Ovary (tissue), 9 donors: ENCODE results near the gene SIK3. TPM values are rescaled to one million over a fixed set of nuclear protein-coding genes. Genes with fewer than 3 reads are reported as not detected.

ENCODE experiments used
- DNase-seq, 5 donors: peaks; one replicate each; pipeline ENCODE4 v3.0.0-alpha.2; 2019 to 2020
- H3K27ac ChIP-seq, 2 donors: fragments of 200-600 bp; one replicate each; pipeline versions ENCODE4 v1.5.1 to v1.8.0; 2019 to 2022
- H3K27me3 ChIP-seq: fragments of 200-600 bp; one replicate; pipeline ENCODE4 v1.8.0; 2022
- H3K36me3 ChIP-seq: fragments of 200-600 bp; sonication (generic); one replicate; pipeline ENCODE4 v1.5.1; 2019
- H3K4me1 ChIP-seq: one replicate; pipeline ENCODE4 v1.8.1; 2013; ENCODE audit warnings: mild to moderate bottlenecking, moderate library complexity; ENCODE audit not compliant: insufficient read depth
- H3K4me3 ChIP-seq: fragments of 200-600 bp; sonication (generic); one replicate; pipeline ENCODE4 v1.5.1; 2017
- H3K9me3 ChIP-seq, 2 donors: fragments of 200-600 bp in 1 of 2; sonication (generic) in 1 of 2; one replicate each; pipeline versions ENCODE4 v1.5.1 to v1.8.1; 2013 to 2019; ENCODE audit warnings: mild to moderate bottlenecking in 1 of 2, moderate library complexity in 1 of 2
- EP300 ChIP-seq: sonication (generic); formaldehyde crosslinking; IDR thresholded peaks from one replicate; pipeline ENCODE4 v1.6.1; 2017; ENCODE audit warnings: antibody characterized with exemption
- POLR2A ChIP-seq: fragments of 450-650 bp; IDR thresholded peaks from one replicate; pipeline ENCODE4 v1.6.1; 2017; ENCODE audit warnings: antibody characterized with exemption, mild to moderate bottlenecking, moderate library complexity
- WGBS, 3 donors: extraction: QIAGEN DNeasy Blood & Tissue Kit in 1 of 3; methylation state at CpG; one replicate each; pipeline versions ENCODE4 v1.1.5 to v1.1.7; 2013 to 2017; 5-methylcytosine and 5-hydroxymethylcytosine counted together
- intact Hi-C, 4 donors: fragments of 100-400 bp; cut with DNase I; formaldehyde crosslinking; loops; one replicate each; pipeline versions ENCODE4 v1.11.0 to v1.15.1; 2022 to 2023
- polyA plus RNA-seq, 2 donors: library from polyadenylated mRNA; stranded (reverse); fragments of 200-250 nt in 1 of 2; fragments of 350-450 nt in 1 of 2; fragmentation: Illumina TruSeq in 1 of 2; extraction: RNeasy Lipid Tissue Mini Kit (QIAGEN cat#74804) in 1 of 2; gene quantifications; one replicate each; pipeline ENCODE4 v1.2.3, GENCODE V29; 2013 to 2014
- total RNA-seq, 7 donors: library from RNA; depleted of rRNA in 2 of 7; stranded (reverse); fragments of >200 nt in 2 of 7; fragmentation: NEBNext Ultra II Directional in 3 of 7; extraction: Animal tissue kit (Norgen Biotek cat#: 25700) in 3 of 7; gene quantifications; one replicate each; pipeline versions ENCODE4 v1.1.0 to v1.2.4, GENCODE V29; 2016 to 2023
- TF ChIP-seq, protein P1 (sequence below), 3 donors: fragments of 450-650 bp in 2 of 3; fragments of 200-600 bp in 1 of 3; IDR thresholded peaks; one replicate each; pipeline versions ENCODE4 v1.5.1 to v1.8.0; 2016 to 2022; ENCODE audit warnings: antibody characterized with exemption in 3 of 3, mild to moderate bottlenecking in 1 of 3
- donor health status: DM: no; HTN: no; CAD: no; lungs with moderate emphysema.
- donor health status: DM: no; HTN: no; CAD: no.
- donor health status: Bipolar disorder and iron deficiency.
- donor health status: DM: yes; HTN: yes; CAD: no.
- donor health status: DM: no; HTN: no; CAD: no.
- donor health status: DM: yes; HTN: yes; CAD: no.

The SIK3 gene
- total and polyA plus RNA-seq, 9 donors, result 18.3 to 134 (median 56.2) TPM

DNA sequence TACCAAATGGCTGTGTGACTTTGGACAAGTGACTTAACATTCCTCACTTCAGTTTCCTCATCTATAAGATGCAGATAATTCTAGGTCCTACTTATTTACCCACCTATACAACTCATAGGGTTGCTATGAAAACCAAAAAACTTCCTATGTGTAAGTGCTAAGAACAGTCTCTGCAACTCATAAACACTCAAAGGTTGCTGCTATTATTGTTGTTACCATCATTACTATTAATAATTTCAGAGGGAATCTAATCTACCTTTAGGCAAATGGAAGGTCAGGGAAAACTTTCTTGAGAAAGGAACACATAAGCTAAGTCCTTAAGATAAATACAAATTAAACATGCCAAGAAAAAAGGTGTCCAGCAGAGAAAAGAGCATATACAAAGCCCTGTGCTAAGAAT lies 40.5 kb downstream of the SIK3 start:
- Histone ChIP-seq H3K27me3 (no peaks in the 10 kb centered on the region), H3K27ac (no peak overlapping the region), H3K4me1 (peaks cover 4% of the 10 kb centered on the region), H3K9me3 (no peaks in the 10 kb centered on the region), H3K4me3 (no peak overlapping the region), H3K36me3 (no peaks in the 10 kb centered on the region)
- intact Hi-C loops, result no loop called here
- TF ChIP-seq, protein P1, sequence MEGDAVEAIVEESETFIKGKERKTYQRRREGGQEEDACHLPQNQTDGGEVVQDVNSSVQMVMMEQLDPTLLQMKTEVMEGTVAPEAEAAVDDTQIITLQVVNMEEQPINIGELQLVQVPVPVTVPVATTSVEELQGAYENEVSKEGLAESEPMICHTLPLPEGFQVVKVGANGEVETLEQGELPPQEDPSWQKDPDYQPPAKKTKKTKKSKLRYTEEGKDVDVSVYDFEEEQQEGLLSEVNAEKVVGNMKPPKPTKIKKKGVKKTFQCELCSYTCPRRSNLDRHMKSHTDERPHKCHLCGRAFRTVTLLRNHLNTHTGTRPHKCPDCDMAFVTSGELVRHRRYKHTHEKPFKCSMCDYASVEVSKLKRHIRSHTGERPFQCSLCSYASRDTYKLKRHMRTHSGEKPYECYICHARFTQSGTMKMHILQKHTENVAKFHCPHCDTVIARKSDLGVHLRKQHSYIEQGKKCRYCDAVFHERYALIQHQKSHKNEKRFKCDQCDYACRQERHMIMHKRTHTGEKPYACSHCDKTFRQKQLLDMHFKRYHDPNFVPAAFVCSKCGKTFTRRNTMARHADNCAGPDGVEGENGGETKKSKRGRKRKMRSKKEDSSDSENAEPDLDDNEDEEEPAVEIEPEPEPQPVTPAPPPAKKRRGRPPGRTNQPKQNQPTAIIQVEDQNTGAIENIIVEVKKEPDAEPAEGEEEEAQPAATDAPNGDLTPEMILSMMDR (IDR thresholded peaks at IDR 0.05), result no peak
- TF ChIP-seq EP300, result no peak
- no peak for TF ChIP-seq POLR2A
- DNase-seq, result no peak

DNA sequence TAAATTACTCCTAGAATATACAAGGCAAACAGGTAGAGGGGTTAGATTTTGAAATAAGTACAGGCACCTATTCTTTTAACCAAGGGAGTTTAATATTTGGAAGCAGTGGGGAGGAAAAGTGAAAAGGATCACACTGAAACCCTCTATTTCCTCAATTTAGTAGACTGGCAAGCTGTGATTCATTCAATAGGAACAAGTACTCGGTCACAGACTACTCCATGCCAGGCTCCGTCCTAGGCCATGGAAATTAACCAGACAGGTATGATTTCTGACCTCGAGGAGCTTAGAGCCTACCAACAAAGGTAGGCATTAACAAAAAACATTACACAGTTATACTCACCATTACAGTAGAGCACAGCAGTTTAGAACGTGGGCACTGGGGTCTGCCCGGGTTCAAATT lies 40.9 kb downstream of the SIK3 start:
- WGBS, 3 donors, result 95 to 98% (median 96%) methylated on average over 5 of the region's 5 CpGs
- Histone ChIP-seq H3K4me1 (peaks cover 4% of the 10 kb centered on the region), H3K9me3 (no peaks in the 10 kb centered on the region), H3K27me3 (no peaks in the 10 kb centered on the region), H3K27ac (no peak overlapping the region), H3K4me3 (no peak overlapping the region), H3K36me3 (no peaks in the 10 kb centered on the region)
- DNase-seq, result no peak
- intact Hi-C loops, result no loop called here
- TF ChIP-seq EP300 (no peak), POLR2A (no peak)
- TF ChIP-seq, protein P1 (IDR thresholded peaks at IDR 0.05), result no peak

DNA sequence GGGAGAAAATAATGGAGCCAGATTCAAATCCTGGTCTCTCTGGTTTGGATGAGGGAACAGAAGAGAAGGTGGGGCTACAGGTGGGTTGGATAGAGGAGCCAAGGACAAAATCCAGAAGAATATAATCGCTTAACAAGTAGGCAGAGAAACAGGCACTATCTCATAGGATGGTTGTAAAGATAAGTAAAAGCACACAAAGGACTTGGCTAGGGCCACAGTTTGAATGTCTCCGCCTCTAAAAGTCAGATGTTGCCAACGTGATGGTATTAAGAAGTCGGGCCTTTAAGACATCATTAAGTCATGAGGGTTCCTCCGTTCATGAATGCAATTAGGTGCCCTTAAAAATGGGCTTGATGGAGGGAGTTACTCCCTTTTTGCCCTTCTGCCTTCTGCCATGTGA lies 42.8 kb downstream of the SIK3 start:
- DNase-seq, result no peak
- Histone ChIP-seq H3K36me3 (no peaks in the 10 kb centered on the region), H3K27me3 (no peaks in the 10 kb centered on the region), H3K27ac (no peak overlapping the region), H3K4me3 (no peak overlapping the region), H3K9me3 (no peaks in the 10 kb centered on the region), H3K4me1 (peaks cover 4% of the 10 kb centered on the region)
- WGBS, 3 donors, result 88 to 90% (median 89%) methylated on average over 5 of the region's 5 CpGs
- intact Hi-C loops, result no loop called here
- TF ChIP-seq, protein P1 (IDR thresholded peaks at IDR 0.05), result no peak
- no peak for TF ChIP-seq POLR2A
- no peak for TF ChIP-seq EP300

DNA sequence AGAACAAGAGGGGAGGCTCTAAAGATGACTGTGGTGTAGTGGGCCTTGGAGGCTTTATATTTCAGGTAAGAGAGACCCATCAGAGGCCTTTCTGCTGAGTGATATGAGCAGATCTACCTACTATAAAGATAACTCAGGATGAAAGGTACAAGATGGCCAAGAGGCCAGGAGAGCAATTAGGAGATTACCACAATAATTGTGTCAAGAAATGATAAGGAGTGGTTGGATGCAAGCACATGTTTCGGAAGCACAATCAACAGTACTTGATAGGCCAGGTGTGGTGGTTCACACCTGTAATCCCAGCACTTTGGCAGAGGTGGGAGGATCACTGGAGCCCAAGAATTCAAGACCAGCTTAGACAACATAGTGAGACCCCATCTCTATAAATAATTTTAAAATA lies 43.8 kb downstream of the SIK3 start:
- WGBS, 3 donors, result 95 to 100% (median 100%) methylated on average over 1 of the region's 1 CpG
- TF ChIP-seq POLR2A (no peak), EP300 (no peak)
- TF ChIP-seq, protein P1 (IDR thresholded peaks at IDR 0.05), result no peak
- H3K4me1 ChIP-seq, result peaks cover 4% of the 10 kb centered on the region

More for the DNA sequence above, 43.8 kb downstream of the SIK3 start:
- intact Hi-C loops, result no loop called here
- Histone ChIP-seq H3K4me3 (no peak overlapping the region), H3K27me3 (no peaks in the 10 kb centered on the region), H3K9me3 (no peaks in the 10 kb centered on the region), H3K27ac (no peak overlapping the region), H3K36me3 (no peaks in the 10 kb centered on the region)
- no peak for DNase-seq
